Eye (tissue), 1 donor: Measurements from ENCODE around the gene KAT6B.
A peak's percentile ranks its signal among the peaks of the same experiment; 100 is the strongest.

Experiments used
- DNase-seq: peaks from one replicate; pipeline ENCODE4 v3.0.0-alpha.2; 2015

Gene KAT6B

DNA sequence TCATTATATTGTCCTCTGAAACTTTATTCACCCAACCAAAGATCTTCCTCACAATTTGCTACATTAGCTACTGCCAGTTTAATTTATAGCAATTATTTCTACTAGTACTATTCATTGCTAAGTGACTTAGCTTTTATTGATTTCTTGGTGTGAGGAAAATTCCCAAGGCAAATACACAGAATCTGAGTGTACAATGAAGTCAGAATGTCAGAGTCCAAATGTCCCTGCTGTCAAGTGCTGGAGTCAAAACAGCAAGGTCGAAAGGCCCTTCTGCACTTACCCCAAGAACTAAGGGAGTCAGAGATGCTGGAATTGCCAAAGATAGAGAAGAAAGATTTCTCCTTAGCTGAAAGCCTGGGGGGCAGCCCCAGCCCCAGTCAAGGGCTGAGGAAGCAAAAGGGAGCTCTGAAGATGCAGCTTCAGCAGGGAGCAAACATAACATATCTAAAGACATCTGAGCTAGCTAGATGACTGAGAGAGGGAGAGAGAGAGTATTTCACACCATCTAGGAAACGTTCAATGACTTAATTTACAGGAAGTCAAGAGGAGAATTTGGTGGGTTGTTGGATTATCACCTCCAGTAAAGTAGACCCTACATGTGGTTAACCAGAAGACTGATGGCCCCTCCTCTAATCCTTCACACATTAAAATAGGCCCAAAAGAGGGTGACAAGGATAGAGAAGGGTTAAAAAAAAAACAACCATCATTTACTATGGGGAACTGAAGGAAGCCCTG is 248.5 kb downstream of the KAT6B start:
- DNase-seq, result no peak

DNA sequence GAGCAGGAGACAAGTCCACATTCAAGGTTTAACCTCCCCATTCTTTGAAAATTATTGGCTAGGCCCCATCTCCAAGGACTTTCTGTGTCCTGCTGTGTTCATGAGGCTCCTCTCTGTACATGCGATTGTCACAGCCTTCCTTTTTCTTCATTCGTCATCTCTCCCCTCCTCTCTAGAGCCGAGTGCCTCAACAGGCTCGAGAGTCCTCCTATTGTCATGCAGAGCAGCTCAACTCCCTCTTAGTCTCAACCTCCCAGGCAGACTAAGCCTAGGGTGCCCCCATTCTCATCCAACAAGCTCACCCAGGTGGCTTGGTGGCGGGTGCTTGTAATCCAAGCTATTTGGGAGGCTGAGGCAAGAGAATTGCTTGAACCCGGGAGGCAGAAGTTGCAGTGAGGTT is 249.9 kb downstream of the KAT6B start:
- no peak for DNase-seq

DNA sequence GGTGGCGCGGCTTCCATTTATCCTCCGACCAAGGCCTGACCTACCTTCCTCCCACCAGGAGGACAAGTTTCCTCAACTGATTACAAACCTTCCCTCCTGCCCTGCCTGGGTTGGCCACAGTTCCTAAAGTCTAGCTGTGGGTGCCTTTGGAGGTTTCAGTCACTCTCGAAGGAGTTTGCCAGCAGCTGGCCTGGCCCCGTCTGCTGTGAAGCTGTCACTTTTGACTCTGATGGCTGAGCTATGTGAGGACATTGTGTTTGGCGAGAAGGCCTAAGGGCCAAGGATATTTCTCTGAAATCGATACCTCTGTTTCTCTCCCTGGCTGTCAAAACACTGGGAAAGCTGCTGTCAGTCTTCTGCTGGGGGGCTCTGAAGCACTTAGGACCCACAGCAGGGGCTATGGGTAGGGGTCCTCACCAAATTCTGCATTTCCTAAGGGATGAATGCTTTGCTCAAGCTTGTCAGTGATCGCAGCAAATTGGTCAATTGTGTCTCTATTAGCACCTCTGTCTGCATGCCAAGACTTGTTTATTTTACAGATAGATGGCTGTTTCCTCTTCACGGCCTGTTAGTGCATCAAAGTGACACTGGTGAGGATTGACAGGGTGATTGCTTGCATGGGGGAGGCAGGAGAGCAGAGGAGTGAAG is 253.2 kb downstream of the KAT6B start:
- DNase-seq, result peak; percentile 63

DNA sequence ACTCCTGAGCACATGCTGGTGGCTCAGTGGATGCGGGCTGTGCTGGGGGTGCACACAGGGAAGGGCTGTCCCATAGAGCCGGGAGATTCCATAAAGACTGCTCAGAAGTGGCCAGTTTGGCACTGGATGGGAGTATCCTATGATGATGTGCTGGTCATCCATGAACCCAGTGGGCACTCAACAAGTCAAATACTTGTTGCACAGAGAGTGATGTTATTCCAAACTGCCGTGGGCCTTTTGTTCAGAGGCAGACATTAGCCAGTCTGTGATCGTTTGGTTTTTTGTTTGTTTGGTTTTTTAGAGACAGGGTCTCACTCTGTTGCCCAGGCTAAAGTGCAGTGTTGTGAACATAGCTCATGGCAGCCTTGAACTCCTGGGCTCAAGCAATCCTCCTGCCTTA is 254.2 kb downstream of the KAT6B start:
- no peak for DNase-seq

DNA sequence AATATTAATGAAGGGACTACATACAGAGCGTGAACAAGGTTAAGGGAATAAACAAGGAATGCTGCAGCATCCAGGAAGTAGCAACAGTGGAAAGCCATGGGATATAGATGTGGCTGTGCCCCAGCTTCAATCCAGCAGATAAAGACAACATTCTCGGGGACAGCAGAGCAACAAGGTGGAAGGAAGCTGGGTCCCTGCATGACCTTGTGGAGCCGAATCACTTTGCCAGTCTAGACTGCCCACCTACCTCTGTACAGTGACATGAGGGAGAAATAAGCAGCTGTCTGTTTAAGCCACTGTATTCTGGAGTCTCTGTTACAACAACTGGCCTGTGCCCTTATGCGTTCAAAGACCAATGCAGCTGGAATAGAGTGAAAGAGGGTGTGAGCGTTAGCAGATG is 255.0 kb downstream of the KAT6B start:
- DNase-seq, result no peak
